ENCODE measurements around the gene UBALD2. TPM values are rescaled to one million over a fixed set of nuclear protein-coding genes. Genes with fewer than 3 reads are reported as not detected.
"Not testable (repeated sequence)": the region's sequence is repeated elsewhere in the genome, so short reads cannot be mapped to it uniquely, and the experiment has no call there.

Gene UBALD2
- total and polyA plus RNA-seq, 2 of the 8 experiments (the other 6 are each of a cell fraction or from before 2014, with no cell fraction given): 17.8 to 22.6 TPM

GRCh38 chr17:76252040-76252954 lies 12.9 kb upstream of the UBALD2 start (continued):
- TF ChIP-seq KDM1A (IDR thresholded peaks at IDR 0.05; ENCODE audit: borderline replicate concordance, low read length) (no peak), JUND (IDR thresholded peaks at IDR 0.05; ENCODE audit: low read length) (no peak), SP1 (IDR thresholded peaks at IDR 0.05; ENCODE audit: low read depth, low read length) (no peak), TBP (IDR thresholded peaks at IDR 0.05; ENCODE audit: low read depth, low read length) (no peak), MAFK (IDR thresholded peaks at IDR 0.05; ENCODE audit: low read depth, low read length) (no peak), EZH2 (IDR thresholded peaks at IDR 0.05; ENCODE audit: low read depth, low read length, severe bottlenecking) (no peak)
- TF ChIP-seq, protein P1, sequence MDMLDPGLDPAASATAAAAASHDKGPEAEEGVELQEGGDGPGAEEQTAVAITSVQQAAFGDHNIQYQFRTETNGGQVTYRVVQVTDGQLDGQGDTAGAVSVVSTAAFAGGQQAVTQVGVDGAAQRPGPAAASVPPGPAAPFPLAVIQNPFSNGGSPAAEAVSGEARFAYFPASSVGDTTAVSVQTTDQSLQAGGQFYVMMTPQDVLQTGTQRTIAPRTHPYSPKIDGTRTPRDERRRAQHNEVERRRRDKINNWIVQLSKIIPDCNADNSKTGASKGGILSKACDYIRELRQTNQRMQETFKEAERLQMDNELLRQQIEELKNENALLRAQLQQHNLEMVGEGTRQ (IDR thresholded peaks at IDR 0.05; ENCODE audit: low read length): no peak

DNA sequence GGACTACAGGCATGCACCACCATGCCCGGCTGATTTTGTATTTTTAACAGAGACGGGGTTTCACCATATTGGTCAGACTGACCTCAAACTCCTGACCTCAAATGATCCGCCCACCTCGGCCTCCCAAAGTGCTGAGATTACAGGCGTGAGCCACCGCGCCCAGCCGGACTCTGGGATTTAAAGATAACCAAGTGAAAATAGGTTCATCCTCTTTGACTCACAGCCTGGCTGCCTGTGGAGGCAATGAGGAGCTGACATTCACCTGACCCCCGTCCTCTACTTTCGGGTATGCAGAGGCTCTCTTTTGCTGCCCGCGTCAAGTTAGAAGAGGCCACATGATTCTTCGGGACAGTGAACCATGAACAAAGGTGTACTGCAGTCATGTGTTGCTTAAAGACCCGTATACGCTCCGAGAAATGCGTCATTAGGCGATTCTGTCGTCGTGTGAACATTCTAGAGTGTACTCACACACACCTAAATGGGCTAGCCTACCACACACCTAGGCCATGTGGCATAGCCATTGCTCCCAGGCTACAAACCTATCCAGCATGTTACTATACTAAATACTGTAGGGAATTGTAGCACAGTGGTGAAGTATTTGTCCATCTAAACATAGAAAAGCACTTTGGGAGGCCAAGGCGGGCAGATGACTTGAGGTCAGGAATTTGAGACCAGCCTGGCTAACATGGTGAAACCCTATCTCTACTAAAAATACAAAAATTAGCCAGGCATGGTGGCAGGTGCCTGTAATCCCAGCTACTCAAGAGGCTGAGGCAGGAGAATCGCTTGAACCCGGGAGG lies 12.0 kb upstream of the UBALD2 start:
- ChIA-PET CTCF (ENCODE audit: partially characterized antibody) (interaction anchor here (0.6 to 2.5 kb wide), 2 partner anchors 26 to 188 kb away, joined by 3 to 14 read pairs; no protein-coding TSS in a partner anchor), POLR2A (ENCODE audit: partially characterized antibody) (interaction anchor here (1.7 kb wide), 1 partner anchor 10 kb away, joined by 3 read pairs; no protein-coding TSS in a partner anchor)
- H3K23me2 ChIP-seq (ENCODE audit: low read depth, low read length); H3K18ac ChIP-seq (ENCODE audit: extremely low read depth, low read length); H3K9ac ChIP-seq (replicated peaks in 1 of 4; ENCODE audit: extremely low read depth in 1 of 4, low read depth in 3 of 4, low read length in 3 of 4); H3K4me3 ChIP-seq (ENCODE audit: extremely low read depth in 1 of 4, insufficient read depth in 2 of 4, low read depth in 3 of 4, low read length in 4 of 4); H3K4ac ChIP-seq (replicated peaks; ENCODE audit: insufficient read length, low read depth, low read length); H2BK12ac ChIP-seq (ENCODE audit: low read depth, low read length); H3K27me3 ChIP-seq (replicated peaks in 1 of 4; ENCODE audit: control insufficient read depth in 3 of 4, extremely low read depth in 1 of 4, insufficient read depth in 3 of 4, low read length in 3 of 4); H3K23ac ChIP-seq (ENCODE audit: insufficient read length); H3K36me3 ChIP-seq (ENCODE audit: control insufficient read depth in 2 of 4, insufficient read depth in 4 of 4, low read length in 3 of 4); H2AFZ ChIP-seq (ENCODE audit: low read length); H2BK5ac ChIP-seq (ENCODE audit: low read depth, low read length); H4K8ac ChIP-seq (ENCODE audit: extremely low read depth, insufficient read depth, low read length); H4K91ac ChIP-seq (replicated peaks; ENCODE audit: insufficient read length, low read length); H3K4me2 ChIP-seq (ENCODE audit: insufficient read depth in 1 of 2, low read depth in 2 of 2, low read length in 2 of 2); H3K56ac ChIP-seq (replicated peaks; ENCODE audit: insufficient read length, low read depth, low read length); H3K79me1 ChIP-seq (ENCODE audit: low read depth, low read length); H3K14ac ChIP-seq (ENCODE audit: insufficient read length); H4K5ac ChIP-seq (ENCODE audit: insufficient read length, low read depth, low read length); H4K20me1 ChIP-seq (replicated peaks in 1 of 2; ENCODE audit: control insufficient read depth in 1 of 2, insufficient read depth in 2 of 2, low read length in 2 of 2); H3K79me2 ChIP-seq (ENCODE audit: control insufficient read depth in 1 of 2, insufficient read depth in 2 of 2, low read length in 2 of 2); H3K9me3 ChIP-seq (ENCODE audit: insufficient read depth in 2 of 2, low read depth in 1 of 2, low read length in 1 of 2); H2BK120ac ChIP-seq (replicated peaks; ENCODE audit: low read depth, low read length); H3K27ac ChIP-seq (ENCODE audit: low read depth, low read length); DNase-seq (ENCODE audit: low read depth in 1 of 2, low spot score in 2 of 2); H2BK20ac ChIP-seq (ENCODE audit: low read length); H3K4me1 ChIP-seq (replicated peaks in 1 of 4; ENCODE audit: control insufficient read depth in 3 of 4, insufficient read depth in 4 of 4, low read length in 3 of 4); FAIRE-seq: not testable (repeated sequence)
- Histone ChIP-seq H2AK5ac (ENCODE audit: low read depth, low read length) (0 out of 2 replicates have a peak overlapping the region, but pooled peaks have one; percentile 53), H2BK15ac (ENCODE audit: low read length) (peak overlapping the region; percentile 53; the same call in 1 of the 2 replicates)
- 94% methylated on average over 23 of the region's 23 CpGs; no CpG with 5 or more reads in 1 of the 2 experiments for WGBS, 2 experiments (ENCODE audit: extremely low coverage in 1 of 2, insufficient coverage in 1 of 2, insufficient read length in 1 of 2, insufficient replicate concordance in 2 of 2, low coverage in 1 of 2, low lambda C conversion rate in 2 of 2, missing lambda C conversion rate in 1 of 2)

Data from H1 (cell line).